Panc1 (cell line): ENCODE results near the gene ROBO1. TPM values are rescaled to one million over a fixed set of nuclear protein-coding genes. Genes with fewer than 3 reads are reported as not detected.

Source experiments
- ATAC-seq: fragments of 200-7000 bp; cut with Tn5 transposase; 2 replicates; pipeline ENCODE4 v1.9.1; 2020; ENCODE audit warnings: mild to moderate bottlenecking, moderate library complexity
- BruUV-seq: library from RNA; stranded (reverse); fragments of 400-500 nt; replicated peaks from 2 replicates; lab custom pipeline; 2021; lab: Mats Ljungman, UMichigan
- CTCF ChIA-PET: fragments of 300-600 bp; sonication (Branson Sonifier 250); formaldehyde crosslinking; loops from one replicate; lab custom pipeline; 2022; ENCODE audit warnings: antibody characterized with exemption; lab: Charles Lee
- POLR2A ChIA-PET: fragments of 300-600 bp; sonication (Branson Sonifier 250); formaldehyde crosslinking; loops from one replicate; lab custom pipeline; 2022; ENCODE audit warnings: antibody characterized with exemption; lab: Charles Lee
- DNase-seq: peaks from one replicate; pipeline ENCODE4 v3.0.0-alpha.2; 2010; ENCODE audit warnings: low read depth, low spot score
- H3K27ac ChIP-seq: 2 replicates; pipeline ENCODE4 v1.5.1; 2011; ENCODE audit warnings: mild to moderate bottlenecking, low read length, inconsistent platforms
- H3K27me3 ChIP-seq: fragments of 200-500 bp; sonication (Bioruptor generic); 2 replicates; pipeline ENCODE4 v1.6.0; 2014; ENCODE audit warnings: low read length, inconsistent platforms; ENCODE audit not compliant: control insufficient read depth, insufficient read depth
- H3K36me3 ChIP-seq: fragments of 200-500 bp; sonication (Bioruptor generic); 2 replicates; pipeline ENCODE4 v1.5.1; 2014; ENCODE audit warnings: inconsistent platforms, mild to moderate bottlenecking, low read length, moderate library complexity; ENCODE audit not compliant: control insufficient read depth, insufficient read depth
- H3K4me1 ChIP-seq: 2 replicates; pipeline ENCODE4 v1.5.1; 2011; ENCODE audit warnings: inconsistent platforms, mild to moderate bottlenecking, low read length, moderate library complexity; ENCODE audit not compliant: control insufficient read depth, insufficient read depth
- H3K4me3 ChIP-seq, 2 experiments: 2 replicates each; pipeline ENCODE4 v1.5.1; 2011 to 2012; ENCODE audit warnings: low read depth in 2 of 2, low read length in 2 of 2, mild to moderate bottlenecking in 2 of 2, inconsistent platforms in 1 of 2, moderate library complexity in 1 of 2
- H3K9me3 ChIP-seq: fragments of 200-500 bp; sonication (Bioruptor generic); 2 replicates; pipeline ENCODE4 v1.5.1; 2014; ENCODE audit warnings: low read depth, mild to moderate bottlenecking, inconsistent platforms, low read length, moderate library complexity; ENCODE audit not compliant: control insufficient read depth, insufficient read depth
- POLR2AphosphoS5 ChIP-seq: IDR thresholded peaks from 2 replicates; pipeline ENCODE4 v1.6.1; 2012; ENCODE audit warnings: mild to moderate bottlenecking, low read depth, low read length, moderate library complexity
- REST ChIP-seq, 2 experiments: IDR thresholded peaks; 2 replicates each; pipeline ENCODE4 v1.6.1; 2011 to 2012; ENCODE audit warnings: low read depth in 2 of 2, control low read depth in 1 of 2, low read length in 1 of 2, mild to moderate bottlenecking in 1 of 2, moderate library complexity in 1 of 2; ENCODE audit not compliant: insufficient read depth in 1 of 2
- SIN3A ChIP-seq: IDR thresholded peaks from 2 replicates; pipeline ENCODE4 v1.6.1; 2012; ENCODE audit warnings: low read depth, mild to moderate bottlenecking, low read length, moderate library complexity, borderline replicate concordance; ENCODE audit not compliant: insufficient read depth
- TCF7L2 ChIP-seq: IDR thresholded peaks from 2 replicates; pipeline ENCODE4 v1.6.1; 2011; ENCODE audit warnings: mild to moderate bottlenecking, low read depth, low read length, inconsistent platforms
- in situ Hi-C: cut with HindIII; loops from 2 replicates; pipeline ENCODE4 v1.10.0; 2016; ENCODE audit warnings: low sequenced_read_pairs, low pct_unique_long_range_greater_than_20kb
- intact Hi-C: fragments of 100-400 bp; cut with micrococcal nuclease; formaldehyde crosslinking; loops from one replicate; pipeline ENCODE4 v1.10.0; 2022; ENCODE audit not compliant: unreplicated experiment
- total RNA-seq: library from RNA; stranded (reverse); gene quantifications from one replicate; pipeline ENCODE4 v1.2.1, GENCODE V29; 2021; ENCODE audit not compliant: unreplicated experiment
- TF ChIP-seq, protein P1 (sequence below): fragments of 450-650 bp; IDR thresholded peaks from 2 replicates; pipeline ENCODE4 v1.5.1; 2017; ENCODE audit warnings: mild to moderate bottlenecking

ROBO1 gene
- total RNA-seq, 1 experiment from 2014 or later = 61.6 TPM

GRCh38 chr3:79247725-79248043, 520.1 kb downstream of the ROBO1 start:
- TF ChIP-seq TCF7L2 (no peak), POLR2AphosphoS5 (no peak), REST (IDR thresholded peaks at IDR 0.05; ENCODE audit: insufficient read depth in 1 of 2, low read depth in 2 of 2, low read length in 1 of 2) (no peak), SIN3A (no peak)
- TF ChIP-seq, protein P1, sequence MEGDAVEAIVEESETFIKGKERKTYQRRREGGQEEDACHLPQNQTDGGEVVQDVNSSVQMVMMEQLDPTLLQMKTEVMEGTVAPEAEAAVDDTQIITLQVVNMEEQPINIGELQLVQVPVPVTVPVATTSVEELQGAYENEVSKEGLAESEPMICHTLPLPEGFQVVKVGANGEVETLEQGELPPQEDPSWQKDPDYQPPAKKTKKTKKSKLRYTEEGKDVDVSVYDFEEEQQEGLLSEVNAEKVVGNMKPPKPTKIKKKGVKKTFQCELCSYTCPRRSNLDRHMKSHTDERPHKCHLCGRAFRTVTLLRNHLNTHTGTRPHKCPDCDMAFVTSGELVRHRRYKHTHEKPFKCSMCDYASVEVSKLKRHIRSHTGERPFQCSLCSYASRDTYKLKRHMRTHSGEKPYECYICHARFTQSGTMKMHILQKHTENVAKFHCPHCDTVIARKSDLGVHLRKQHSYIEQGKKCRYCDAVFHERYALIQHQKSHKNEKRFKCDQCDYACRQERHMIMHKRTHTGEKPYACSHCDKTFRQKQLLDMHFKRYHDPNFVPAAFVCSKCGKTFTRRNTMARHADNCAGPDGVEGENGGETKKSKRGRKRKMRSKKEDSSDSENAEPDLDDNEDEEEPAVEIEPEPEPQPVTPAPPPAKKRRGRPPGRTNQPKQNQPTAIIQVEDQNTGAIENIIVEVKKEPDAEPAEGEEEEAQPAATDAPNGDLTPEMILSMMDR = no peak
- Histone ChIP-seq H3K27me3 (no peaks in the 10 kb centered on the region), H3K4me3 (no peak overlapping the region), H3K27ac (no peak overlapping the region), H3K9me3 (no peaks in the 10 kb centered on the region), H3K4me1 (no peaks in the 10 kb centered on the region), H3K36me3 (no peaks in the 10 kb centered on the region)
- no peak for DNase-seq
- ChIA-PET CTCF (no interaction called here), POLR2A (no interaction called here)
- in situ Hi-C loops (no loop called here), intact Hi-C loops (no loop called here)
- ATAC-seq = no peak
- BruUV-seq = no TSS peak

DNA sequence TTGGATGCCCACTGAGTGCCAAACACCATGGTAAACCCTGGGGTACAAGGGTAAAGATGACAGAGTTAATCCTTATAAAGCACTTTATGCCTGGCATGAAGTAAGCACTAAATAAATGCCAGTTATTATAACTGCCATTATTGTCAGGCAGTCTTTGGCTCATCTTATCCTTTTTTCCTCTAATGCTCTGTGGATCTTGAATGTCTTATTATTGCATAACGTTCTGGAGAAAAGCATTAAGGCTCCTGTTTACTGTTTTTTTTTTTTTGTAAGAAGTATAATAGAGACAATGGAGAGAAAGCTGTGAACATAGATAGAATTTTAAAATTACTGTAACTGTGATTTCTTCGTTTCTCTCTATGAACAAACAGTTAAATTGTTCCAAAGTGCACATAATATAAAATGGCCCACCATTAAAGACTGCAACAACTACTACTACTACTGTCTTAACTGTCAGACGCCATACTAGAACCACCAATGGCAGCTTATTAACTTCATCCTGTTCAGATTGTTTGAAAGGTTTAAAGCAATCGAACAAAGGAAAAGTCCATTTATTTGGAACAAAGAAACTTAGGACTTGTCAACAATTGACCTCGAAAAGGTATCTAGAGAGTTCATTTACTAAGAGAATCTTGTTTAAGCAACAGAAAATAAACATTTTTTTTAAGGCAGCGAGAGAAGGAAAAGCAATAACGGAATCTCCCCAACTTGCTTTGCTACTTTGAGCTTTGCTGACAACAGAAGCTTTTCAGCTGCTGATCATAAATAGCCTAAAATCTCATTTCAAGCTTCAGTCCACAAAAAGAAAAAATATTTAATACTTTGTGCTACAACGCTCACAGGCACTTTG, 520.7 kb downstream of the ROBO1 start:
- no peaks in the 10 kb centered on the region for H3K4me1 ChIP-seq
- BruUV-seq = no TSS peak
- ChIA-PET POLR2A (no interaction called here), CTCF (no interaction called here)
- intact Hi-C loops (no loop called here), in situ Hi-C loops (no loop called here)
- TF ChIP-seq REST (IDR thresholded peaks at IDR 0.05; ENCODE audit: insufficient read depth in 1 of 2, low read depth in 2 of 2, low read length in 1 of 2) (no peak), TCF7L2 (no peak), SIN3A (no peak), POLR2AphosphoS5 (no peak)
- TF ChIP-seq, protein P1 = no peak
- no peak for DNase-seq
- H3K9me3 ChIP-seq = no peaks in the 10 kb centered on the region
- H3K36me3 ChIP-seq = no peaks in the 10 kb centered on the region
- H3K27ac ChIP-seq = no peak overlapping the region
- H3K27me3 ChIP-seq = no peaks in the 10 kb centered on the region
- no peak overlapping the region for H3K4me3 ChIP-seq
- no peak for ATAC-seq
